ENCODE data around the gene SUV39H2. TPM values are rescaled to one million over a fixed set of nuclear protein-coding genes. Genes with fewer than 3 reads are reported as not detected.
A peak's percentile ranks its signal among the peaks of the same experiment; 100 is the strongest.

SUV39H2 gene
- total and polyA plus RNA-seq, 10 of the 15 experiments (the other 5 are each of a cell fraction or from before 2014, with no cell fraction given) = 24.3 to 41.1 (median 30.0) TPM

DNA sequence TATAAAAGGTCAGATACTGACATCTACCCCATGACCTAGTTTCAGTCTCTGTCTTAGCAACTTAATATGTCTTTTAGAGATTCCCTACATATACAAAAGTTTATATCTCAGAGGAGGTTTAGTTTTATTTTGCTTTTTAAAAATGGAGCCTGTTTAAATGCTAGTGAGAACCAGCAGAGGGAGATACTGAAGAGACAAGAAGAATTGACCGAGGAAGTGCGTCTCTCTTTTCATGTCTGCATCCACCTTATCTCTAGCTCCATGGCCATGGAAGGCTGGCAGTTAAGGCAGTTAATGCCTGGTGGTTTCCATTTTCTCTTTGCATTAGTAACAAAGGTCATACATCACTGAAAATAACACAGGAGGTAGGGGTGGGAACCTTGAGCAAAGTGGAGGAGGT lies 10.7 kb downstream of the SUV39H2 start (continued):
- no peak for TF ChIP-seq HDAC2 (IDR thresholded peaks at IDR 0.05)
- TF ChIP-seq IRF4 (IDR thresholded peaks at IDR 0.05; ENCODE audit: low read depth, low read length) = no peak

DNA sequence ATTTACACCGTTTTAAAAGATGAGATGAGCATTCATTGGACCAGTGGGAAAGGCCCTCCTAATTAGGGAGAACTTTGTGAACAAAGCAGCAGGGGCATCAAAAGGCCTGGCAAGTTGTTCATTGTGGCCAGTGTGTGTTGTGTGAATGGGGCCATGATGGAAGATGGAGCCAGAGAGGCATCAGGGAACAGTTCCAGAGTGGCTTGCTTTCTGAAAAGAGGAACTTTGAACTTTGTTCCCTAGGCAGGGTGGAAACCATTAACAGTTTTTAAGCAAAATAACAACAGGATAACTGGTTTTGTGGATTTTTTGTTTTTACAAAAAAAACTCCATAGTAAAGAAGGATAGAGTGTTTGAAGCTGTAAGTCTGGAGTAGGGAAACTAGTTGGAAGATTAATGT lies 12.5 kb downstream of the SUV39H2 start:
- Histone ChIP-seq H3K36me3 (ENCODE audit: control insufficient read depth in 2 of 2, insufficient read depth in 2 of 2, low read length in 1 of 2) (peaks cover 0 to 2% of the 10 kb centered on the region in 2 experiments; a peak in 2 of 4 replicates), H3K9me3 (replicated peaks; ENCODE audit: control insufficient read depth, insufficient read depth, low read length) (no peaks in the 10 kb centered on the region), H3K4me2 (ENCODE audit: control insufficient read depth, insufficient read depth) (no peak overlapping the region), H3K9ac (ENCODE audit: control insufficient read depth, insufficient read depth, low read length) (no peak overlapping the region), H3K79me2 (ENCODE audit: control insufficient read depth, insufficient read depth, low read length) (peaks cover 54% of the 10 kb centered on the region), H2AFZ (ENCODE audit: control insufficient read depth, low read depth, low read length) (no peak overlapping the region), H3K27ac (ENCODE audit: control insufficient read depth, insufficient read depth) (no peak overlapping the region), H4K20me1 (ENCODE audit: control insufficient read depth, insufficient read depth) (no peaks in the 10 kb centered on the region), H3K27me3 (replicated peaks in 1 of 2; ENCODE audit: control insufficient read depth in 2 of 2, insufficient read depth in 2 of 2, low read length in 1 of 2) (no peaks in the 10 kb centered on the region), H3K4me3 (no peak overlapping the region), H3K4me1 (ENCODE audit: control insufficient read depth, insufficient read depth, low read length) (no peaks in the 10 kb centered on the region)
- DNase-seq (ENCODE audit: low read depth, low spot score) = no peak
- intact Hi-C loops (cut with micrococcal nuclease; ENCODE audit: unreplicated experiment) = no loop called here
- FAIRE-seq = no peak
- in situ Hi-C loops (cut with MboI) = no loop called here
- ChIA-PET POLR2A (no interaction called here), RAD21 (ENCODE audit: unreplicated experiment) (no interaction called here), CTCF (interaction anchor here (1.2 to 3.0 kb wide), 4 partner anchors 12 to 83 kb away, joined by 3 to 31 read pairs (median 10); partner anchors contain the start of genes CDNF, HSPA14 and MSANTD7), SMC1A (ENCODE audit: uncharacterized antibody, unreplicated experiment) (interaction anchor here (1.6 to 2.5 kb wide), 2 partner anchors 12 to 382 kb away, joined by 3 to 6 read pairs; no protein-coding TSS in a partner anchor)
- TF ChIP-seq, protein P1, sequence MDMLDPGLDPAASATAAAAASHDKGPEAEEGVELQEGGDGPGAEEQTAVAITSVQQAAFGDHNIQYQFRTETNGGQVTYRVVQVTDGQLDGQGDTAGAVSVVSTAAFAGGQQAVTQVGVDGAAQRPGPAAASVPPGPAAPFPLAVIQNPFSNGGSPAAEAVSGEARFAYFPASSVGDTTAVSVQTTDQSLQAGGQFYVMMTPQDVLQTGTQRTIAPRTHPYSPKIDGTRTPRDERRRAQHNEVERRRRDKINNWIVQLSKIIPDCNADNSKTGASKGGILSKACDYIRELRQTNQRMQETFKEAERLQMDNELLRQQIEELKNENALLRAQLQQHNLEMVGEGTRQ (IDR thresholded peaks at IDR 0.05; ENCODE audit: borderline replicate concordance, low read depth, low read length) = no peak
- no peak for TF ChIP-seq BMI1 (IDR thresholded peaks at IDR 0.05; ENCODE audit: borderline replicate concordance)
- no peak for TF ChIP-seq PAX8 (IDR thresholded peaks at IDR 0.05)
- no TSS peak for BruUV-seq (replicated peaks)
- no peak for ATAC-seq
- 95% methylated on average over 1 of the region's 1 CpG for WGBS (ENCODE audit: insufficient coverage, insufficient replicate concordance, low lambda C conversion rate, missing lambda C conversion rate)

DNA sequence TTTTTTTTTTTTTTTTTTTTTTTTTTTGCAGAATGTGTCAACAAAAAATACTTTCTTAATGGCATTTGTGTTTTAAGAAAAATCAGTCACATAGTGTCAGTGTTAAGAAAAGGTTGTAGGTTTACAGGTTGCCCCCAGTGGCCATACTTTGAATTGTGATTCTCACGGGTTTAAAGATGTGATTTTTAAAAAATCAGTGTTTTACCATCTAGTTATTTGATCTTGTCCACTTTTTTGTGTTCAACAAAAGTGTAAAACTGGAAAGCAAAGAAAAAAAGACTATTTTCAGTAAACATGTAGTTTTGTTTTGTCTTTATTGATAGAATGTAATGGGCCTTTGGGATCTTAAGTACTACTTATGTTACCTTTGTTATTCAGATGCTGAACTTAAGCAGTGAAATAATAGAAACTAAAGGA lies 25.7 kb downstream of the SUV39H2 start:
- Histone ChIP-seq H3K9ac (ENCODE audit: control insufficient read depth, insufficient read depth, low read length) (no peak overlapping the region), H4K20me1 (ENCODE audit: control insufficient read depth, insufficient read depth) (no peaks in the 10 kb centered on the region), H3K27me3 (replicated peaks in 1 of 2; ENCODE audit: control insufficient read depth in 2 of 2, insufficient read depth in 2 of 2, low read length in 1 of 2) (no peaks in the 10 kb centered on the region), H3K4me3 (no peak overlapping the region), H2AFZ (ENCODE audit: control insufficient read depth, low read depth, low read length) (no peak overlapping the region), H3K9me3 (replicated peaks; ENCODE audit: control insufficient read depth, insufficient read depth, low read length) (no peaks in the 10 kb centered on the region; the same call in 2 of the 3 replicates), H3K4me1 (ENCODE audit: control insufficient read depth, insufficient read depth, low read length) (no peaks in the 10 kb centered on the region), H3K36me3 (ENCODE audit: control insufficient read depth in 2 of 2, insufficient read depth in 2 of 2, low read length in 1 of 2) (peaks cover 6 to 42% of the 10 kb centered on the region in 2 experiments), H3K27ac (ENCODE audit: control insufficient read depth, insufficient read depth) (no peak overlapping the region), H3K4me2 (ENCODE audit: control insufficient read depth, insufficient read depth) (no peak overlapping the region), H3K79me2 (ENCODE audit: control insufficient read depth, insufficient read depth, low read length) (no peaks in the 10 kb centered on the region)
- ChIA-PET SMC1A (ENCODE audit: uncharacterized antibody, unreplicated experiment) (interaction anchor here (0.6 to 2.0 kb wide), 8 partner anchors 14 to 1796 kb away, joined by 3 to 8 read pairs (median 4); no protein-coding TSS in a partner anchor), POLR2A (no interaction called here), RAD21 (ENCODE audit: unreplicated experiment) (no interaction called here), CTCF (interaction anchor here (0.9 to 5.2 kb wide), 13 partner anchors 8 to 367 kb away, joined by 3 to 31 read pairs (median 4); partner anchors contain the start of gene MEIG1)
- DNase-seq (ENCODE audit: low read depth, low spot score) (no peak), ATAC-seq (peak; percentile 88), FAIRE-seq (no peak)
- in situ Hi-C loops (cut with MboI) = no loop called here
- WGBS (ENCODE audit: insufficient coverage, insufficient replicate concordance, low lambda C conversion rate, missing lambda C conversion rate) = 0% methylated on average over 1 of the region's 1 CpG
- intact Hi-C loops (cut with micrococcal nuclease; ENCODE audit: unreplicated experiment) = no loop called here
- no TSS peak for BruUV-seq (replicated peaks)
- no peak for TF ChIP-seq RUNX3 (IDR thresholded peaks at IDR 0.05; ENCODE audit: low read length)
- no peak for TF ChIP-seq SMARCA5 (IDR thresholded peaks at IDR 0.05)
- TF ChIP-seq, protein P2, sequence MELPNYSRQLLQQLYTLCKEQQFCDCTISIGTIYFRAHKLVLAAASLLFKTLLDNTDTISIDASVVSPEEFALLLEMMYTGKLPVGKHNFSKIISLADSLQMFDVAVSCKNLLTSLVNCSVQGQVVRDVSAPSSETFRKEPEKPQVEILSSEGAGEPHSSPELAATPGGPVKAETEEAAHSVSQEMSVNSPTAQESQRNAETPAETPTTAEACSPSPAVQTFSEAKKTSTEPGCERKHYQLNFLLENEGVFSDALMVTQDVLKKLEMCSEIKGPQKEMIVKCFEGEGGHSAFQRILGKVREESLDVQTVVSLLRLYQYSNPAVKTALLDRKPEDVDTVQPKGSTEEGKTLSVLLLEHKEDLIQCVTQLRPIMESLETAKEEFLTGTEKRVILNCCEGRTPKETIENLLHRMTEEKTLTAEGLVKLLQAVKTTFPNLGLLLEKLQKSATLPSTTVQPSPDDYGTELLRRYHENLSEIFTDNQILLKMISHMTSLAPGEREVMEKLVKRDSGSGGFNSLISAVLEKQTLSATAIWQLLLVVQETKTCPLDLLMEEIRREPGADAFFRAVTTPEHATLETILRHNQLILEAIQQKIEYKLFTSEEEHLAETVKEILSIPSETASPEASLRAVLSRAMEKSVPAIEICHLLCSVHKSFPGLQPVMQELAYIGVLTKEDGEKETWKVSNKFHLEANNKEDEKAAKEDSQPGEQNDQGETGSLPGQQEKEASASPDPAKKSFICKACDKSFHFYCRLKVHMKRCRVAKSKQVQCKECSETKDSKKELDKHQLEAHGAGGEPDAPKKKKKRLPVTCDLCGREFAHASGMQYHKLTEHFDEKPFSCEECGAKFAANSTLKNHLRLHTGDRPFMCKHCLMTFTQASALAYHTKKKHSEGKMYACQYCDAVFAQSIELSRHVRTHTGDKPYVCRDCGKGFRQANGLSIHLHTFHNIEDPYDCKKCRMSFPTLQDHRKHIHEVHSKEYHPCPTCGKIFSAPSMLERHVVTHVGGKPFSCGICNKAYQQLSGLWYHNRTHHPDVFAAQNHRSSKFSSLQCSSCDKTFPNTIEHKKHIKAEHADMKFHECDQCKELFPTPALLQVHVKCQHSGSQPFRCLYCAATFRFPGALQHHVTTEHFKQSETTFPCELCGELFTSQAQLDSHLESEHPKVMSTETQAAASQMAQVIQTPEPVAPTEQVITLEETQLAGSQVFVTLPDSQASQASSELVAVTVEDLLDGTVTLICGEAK (IDR thresholded peaks at IDR 0.05; ENCODE audit: borderline replicate concordance) = peak; percentile 70; the same call in 1 of the 2 replicates
- TF ChIP-seq RAD21 (IDR thresholded peaks at IDR 0.05; ENCODE audit: insufficient read depth, low read depth, low read length) = peak; percentile 31; the same call in 1 of the 2 replicates
- TF ChIP-seq STAT3 (IDR thresholded peaks at IDR 0.05; ENCODE audit: low read depth, low read length) = no peak

Measured in GM12878 (cell line).